GM04503 (cell line): Measurements from ENCODE around the gene P2RX6.
A peak's percentile ranks its signal among the peaks of the same experiment; 100 is the strongest.
"Not testable (repeated sequence)": the region's sequence is repeated elsewhere in the genome, so short reads cannot be mapped to it uniquely, and the experiment has no call there.

Source experiments
- DNase-seq: peaks from one replicate; pipeline ENCODE4 v3.0.0-alpha.2; 2012; ENCODE audit warnings: low read depth

Gene P2RX6

DNA sequence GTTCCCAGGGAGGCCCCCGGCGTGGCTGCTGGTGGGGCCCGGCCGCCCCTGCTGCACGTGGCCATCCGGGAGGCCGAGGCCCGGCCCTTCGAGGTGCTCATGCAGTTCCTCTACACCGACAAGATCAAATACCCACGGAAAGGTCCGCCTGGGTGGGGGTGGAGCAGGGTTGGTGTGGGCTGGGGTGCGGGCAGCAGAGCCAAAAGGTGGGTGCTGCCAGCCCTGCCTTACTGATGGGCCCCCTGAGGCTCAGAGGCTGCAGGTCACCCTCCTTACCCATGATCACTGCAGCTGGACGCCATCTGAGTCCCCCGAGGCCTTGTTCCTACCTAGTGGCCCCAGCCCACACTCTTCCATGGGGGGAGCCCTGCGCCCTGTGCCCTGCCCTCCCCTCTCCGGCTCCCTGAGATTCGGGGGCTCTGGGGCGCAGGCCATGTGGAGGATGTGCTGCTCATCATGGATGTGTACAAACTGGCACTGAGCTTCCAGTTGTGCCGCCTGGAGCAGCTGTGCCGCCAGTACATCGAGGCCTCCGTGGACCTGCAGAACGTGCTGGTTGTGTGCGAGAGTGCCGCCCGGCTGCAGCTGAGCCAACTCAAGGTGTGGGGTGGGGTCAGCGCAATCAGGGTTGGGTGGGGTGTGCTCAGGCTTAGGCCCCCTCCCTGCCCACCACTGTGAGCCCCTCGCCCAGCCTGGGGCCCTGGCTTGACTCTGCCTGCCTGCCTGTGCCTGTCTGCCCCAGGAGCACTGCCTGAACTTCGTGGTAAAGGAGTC is 20.6 kb upstream of the P2RX6 start:
- DNase-seq, result no peak

DNA sequence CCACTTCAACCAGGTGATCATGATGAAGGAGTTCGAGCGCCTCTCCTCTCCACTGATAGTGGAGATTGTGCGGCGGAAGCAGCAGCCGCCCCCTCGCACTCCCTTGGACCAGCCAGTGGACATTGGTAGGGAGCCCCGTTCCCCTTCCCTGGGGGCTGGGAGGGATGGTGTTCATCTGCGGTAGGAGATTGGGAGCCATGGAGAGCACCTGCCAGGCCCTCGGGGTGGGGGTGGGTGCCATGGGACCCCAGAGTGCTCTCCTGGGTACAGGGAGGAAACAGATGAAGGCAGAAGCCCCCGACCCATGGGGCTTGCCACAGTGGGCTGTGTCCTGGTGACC is 20.1 kb upstream of the P2RX6 start:
- no peak for DNase-seq

DNA sequence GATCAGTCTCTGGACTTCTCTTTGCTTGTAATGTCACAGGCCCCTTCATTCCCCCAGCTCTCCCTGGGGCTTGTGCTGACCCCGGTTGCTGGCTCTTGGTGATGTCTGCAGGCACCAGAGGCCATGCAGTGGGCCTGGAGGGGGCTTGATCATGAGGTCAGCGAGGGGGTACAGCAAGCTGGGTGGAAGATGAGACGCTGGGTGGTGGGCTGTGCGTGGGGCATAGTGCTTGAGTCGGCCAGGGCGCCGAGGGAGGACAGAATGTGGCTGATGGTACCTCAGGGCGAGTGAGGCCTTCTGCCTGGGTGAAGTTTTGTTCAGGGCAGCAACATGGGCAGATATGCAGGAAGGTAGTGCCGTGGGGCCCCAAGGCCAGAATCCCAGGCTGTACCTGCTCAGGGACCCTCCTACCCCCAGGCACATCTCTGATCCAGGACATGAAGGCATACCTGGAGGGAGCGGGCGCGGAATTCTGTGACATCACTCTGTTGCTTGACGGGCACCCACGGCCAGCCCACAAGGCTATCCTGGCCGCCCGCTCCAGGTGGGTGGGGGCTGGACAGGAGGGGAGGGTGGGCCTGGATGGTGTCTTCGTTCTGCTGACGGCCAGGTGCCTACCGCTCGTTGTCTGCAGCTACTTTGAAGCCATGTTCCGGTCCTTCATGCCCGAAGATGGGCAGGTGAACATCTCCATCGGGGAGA is 19.5 kb upstream of the P2RX6 start:
- no peak for DNase-seq

DNA sequence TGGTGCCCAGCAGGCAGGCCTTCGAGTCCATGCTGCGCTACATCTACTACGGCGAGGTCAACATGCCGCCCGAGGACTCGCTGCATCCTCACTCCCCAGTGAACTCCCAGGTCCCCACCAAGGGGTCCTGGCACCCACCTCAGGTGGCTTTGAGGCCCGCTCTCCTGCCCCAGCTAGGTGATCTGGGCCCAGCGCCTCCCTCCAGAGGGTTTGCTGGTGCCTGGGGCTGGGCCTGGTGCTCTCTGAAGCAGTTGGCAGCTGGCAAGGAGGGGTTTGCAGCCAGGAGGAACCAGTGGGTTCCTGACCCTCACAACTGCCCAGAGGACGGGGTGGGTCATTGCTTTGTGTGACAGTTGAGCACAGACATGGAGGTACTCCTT is 18.9 kb upstream of the P2RX6 start:
- no peak for DNase-seq

DNA sequence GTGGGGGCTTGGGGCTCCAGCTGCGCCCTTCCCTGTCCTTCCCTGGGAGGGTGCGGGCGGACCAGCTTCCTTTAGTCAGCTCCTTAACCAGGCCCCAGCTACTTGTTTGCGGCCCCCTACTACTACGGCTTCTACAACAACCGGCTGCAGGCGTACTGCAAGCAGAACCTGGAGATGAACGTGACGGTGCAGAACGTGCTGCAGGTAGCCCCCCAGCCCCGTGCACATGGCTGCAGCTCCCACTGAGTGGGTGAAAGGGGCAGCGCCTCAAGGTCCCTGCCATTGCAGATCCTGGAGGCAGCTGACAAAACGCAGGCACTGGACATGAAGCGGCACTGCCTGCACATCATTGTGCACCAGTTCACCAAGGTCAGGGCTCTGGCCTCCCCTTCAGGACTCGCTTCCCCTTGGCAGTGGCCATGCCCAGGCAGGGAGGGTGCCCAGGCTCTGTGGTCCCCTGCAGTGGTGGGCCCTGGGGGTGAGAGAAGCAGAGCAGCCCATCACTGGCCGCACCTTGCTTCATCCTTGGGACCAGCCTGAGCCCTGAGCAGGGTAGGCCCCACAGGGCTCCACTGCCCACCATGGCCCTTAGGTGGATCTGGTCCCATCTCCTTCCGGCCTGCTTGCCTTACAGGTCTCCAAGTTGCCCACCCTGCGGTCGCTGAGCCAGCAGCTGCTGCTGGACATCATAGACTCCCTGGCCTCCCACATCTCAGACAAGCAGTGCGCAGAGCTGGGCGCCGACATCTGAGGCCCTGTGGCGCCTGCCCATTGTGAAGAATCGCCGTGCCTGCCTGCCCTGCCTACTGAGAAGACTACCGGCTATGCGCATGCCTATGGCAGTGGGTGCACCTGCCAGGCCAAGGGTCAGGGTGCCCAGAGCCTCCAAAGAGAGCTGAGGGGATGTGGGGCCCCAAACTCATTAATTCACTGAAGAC is 18.1 kb upstream of the P2RX6 start:
- DNase-seq, result no peak

DNA sequence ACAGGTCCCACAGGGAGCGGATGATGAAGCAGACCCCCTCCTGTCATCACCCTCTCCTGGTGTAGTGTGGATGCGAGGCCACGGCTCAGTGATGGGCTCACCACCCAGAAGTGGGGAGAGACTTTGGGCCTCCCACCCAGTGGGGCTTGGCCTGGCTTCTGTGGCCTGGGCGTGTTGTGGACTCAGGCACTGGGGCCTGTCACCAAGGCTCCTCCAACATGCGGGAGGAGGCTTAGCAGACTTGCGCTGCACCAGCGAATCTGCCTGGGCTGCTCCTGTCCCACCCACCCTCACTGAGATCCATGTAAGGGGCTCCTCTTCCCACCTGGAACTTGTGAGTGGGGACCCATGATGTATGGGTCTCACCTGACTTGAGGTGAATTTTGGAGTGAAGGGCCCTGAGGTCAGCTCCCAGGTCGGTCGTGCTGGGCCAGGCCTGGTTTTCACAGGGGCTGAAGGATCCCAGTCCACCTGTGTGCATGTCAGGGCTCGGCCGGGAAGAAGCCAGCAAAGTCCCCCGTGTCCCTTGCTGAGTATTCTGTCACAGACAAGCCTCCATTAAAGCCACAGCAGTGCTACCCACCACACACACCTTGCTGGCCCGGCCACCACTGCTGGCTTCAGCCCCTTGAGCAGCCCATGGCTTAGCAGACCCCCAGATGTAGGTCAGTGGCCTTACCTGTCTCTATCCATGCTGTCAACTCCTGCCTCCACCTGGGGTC is 17.3 kb upstream of the P2RX6 start:
- DNase-seq, result no peak

DNA sequence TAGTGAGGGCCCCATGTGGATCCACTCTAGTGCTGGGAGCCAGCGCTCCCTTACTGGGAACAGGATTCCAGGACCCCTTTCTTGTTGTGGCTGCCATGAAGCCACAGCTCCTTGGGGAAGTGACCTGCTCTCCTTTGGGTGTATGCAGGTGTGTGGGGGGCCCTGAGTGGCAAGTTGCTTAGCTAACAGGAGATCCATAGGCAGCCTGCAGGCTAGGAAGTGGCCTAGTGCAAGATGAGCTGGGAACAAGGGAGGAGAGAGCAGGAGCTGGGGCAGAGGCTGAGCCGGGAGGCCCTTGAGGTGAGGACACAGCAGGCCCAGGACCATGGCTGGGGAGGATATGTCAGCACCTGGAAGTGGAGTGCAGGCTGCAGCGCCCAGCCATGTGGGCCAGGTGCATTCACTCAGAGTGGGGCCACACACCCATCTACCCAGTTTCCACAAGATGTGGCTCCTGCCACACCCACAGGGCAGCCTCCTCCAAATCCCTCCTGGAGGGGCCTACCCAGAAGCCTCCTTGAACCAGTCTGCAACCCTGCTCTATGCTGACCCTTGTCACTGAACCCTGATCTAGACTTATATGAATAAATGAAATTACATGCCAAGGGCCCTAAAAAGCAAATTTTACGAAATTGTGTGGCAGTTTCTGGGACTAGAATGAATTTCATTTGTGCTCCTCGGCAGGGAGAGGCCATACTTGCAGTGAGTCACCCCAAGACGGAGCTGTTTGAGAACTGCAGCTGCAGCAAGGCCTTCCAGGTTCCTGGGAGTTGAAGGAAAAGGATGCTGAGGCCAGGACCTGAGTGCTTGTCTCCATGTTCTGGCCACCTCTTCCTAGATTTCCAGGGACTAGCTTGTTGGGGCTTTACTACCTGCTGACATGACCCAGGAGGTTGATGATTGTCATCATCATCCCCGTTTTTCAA is 16.3 kb upstream of the P2RX6 start:
- DNase-seq, result no peak

DNA sequence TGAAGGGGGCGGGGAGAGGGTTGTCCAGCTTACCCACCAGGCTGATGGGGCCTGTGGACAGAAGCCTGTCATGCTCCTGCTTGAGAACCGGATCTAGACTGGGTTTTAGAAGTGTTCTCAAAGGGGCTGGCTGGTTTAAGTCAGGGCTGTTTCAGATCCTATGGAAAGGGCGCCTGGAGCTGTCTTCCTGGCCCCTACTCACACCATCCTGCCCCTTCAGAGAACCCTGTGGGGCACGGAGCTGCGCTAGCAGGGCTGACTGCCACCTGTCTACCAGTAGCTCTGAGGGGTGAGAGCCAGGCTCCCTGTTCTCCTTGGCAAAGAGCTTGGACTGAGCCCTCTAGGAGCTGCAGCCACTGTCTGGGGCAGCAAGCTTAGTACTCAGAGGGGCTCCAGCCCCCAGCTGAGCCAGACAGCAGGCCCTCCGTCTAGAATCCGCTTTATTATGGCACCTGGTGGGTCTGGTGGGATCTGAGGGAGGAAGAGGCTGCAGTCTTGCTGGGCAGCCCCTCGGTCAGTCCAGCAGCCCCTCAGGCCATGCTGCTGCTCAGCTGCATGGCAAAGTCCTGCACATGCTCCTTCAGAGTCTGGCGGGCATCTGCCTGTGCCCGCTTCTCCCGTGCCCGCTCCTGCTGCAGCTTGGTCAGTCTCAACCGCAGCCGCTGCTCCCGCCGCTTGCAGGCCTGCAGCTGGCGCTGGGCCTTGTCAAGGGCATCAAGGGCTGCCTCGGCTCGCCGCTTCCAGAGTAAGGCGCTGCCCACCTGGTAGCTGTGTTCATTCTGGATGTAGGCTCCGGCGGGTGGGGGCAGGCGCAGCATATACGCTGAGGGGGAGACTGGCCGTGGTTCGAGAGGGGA is 15.4 kb upstream of the P2RX6 start:
- DNase-seq, result no peak

DNA sequence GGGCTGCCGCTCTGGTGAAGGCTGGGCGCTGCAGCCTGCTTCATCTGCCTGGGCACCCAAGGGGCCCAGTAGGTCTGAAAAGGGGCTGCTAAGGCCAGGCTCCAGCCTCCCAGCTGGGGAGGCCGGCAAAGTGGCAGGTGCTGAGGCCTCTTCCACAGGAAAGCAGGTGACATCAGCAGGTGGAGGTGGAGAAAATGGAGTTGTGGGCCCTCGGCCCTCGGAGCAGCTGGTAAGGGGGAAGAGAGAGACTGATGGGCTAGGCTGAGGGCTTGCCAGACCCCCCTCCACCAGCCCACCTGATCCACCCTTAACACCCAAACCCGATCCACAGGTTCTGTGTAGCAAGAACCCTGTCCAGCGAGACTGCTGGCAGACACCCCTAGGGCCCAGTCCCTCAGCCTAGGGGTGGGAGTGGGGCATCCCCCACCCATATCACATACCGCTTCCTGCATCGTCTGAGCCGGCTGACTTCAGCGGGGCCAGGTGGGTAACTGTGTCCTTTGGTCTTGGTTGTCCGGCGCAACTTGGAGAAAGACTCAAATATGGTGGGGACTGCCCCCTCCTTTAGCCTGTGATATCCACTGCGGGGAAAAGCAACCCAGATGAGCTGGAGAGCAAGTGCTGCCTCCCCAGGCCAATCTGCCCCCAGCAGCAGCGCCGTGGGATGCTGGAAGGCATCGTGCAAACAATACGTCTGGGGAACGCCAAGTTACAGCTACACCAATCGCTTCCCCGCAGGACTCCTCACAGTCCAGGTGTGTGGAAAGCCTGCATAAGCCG is 14.6 kb upstream of the P2RX6 start:
- no peak for DNase-seq

DNA sequence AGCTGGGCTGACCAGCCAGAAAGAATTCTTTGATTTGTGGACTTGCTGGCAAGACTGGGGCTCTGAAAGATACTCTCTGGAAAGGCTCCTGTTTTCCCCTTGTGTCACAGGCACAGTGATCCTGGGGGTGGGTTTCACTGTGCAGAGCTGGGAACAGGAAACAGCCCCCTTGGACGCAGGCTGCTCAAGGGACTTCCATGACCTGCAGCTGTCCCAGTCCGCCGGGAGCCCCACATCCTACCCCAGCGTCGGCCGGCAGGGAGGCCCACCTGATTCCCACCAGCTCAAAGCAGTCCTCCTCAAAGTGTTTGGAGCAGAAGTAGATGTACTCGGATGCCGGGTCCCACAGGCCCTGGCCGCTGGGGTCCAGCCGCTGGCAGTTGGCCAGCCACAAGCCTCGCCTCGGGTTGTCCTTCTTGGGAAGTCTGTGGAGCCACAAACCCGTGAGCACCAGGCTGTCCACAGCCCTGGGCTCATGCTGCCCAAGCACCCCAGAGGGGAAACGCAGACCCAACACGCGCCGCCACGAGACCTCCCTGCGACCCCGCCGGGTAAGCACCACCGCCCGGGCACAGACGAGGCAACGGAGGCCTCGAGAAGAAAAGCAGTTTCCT is 13.9 kb upstream of the P2RX6 start:
- no peak for DNase-seq

DNA sequence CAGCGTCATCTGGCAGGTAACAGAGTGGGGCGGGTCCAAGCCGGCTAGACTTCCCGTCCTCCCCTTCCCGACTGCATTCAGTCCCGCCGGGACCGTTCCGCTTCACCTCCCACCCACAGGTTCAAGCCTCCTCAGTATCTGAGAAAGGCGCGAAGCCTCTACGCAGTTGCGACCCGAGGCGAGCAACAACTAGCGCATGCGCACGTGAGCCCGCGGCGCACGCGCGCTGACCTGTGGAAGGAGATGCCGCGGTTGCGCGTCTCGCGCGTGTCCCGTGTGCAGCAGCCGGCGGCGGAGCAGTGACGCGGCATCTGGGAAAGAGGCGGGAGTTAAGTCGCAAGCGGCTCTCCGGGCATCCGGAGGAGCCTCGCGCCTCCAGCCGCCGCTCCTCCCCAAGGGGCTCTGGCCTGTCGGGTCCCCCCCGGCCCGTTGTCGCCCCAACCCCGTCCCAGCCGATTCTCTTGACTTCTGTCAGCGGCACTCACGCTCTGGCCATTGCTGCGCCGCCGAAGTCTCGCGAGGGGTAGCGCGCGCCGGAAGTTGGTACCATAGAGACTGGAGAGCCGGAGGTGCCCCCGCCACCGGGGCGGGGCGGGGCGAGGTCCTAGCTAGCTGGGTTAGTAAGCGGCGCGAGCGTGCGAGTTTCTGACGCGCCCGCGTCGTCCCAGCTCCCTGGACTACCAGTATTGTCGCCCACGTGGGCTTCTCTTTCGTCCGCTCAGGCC is 13.2 kb upstream of the P2RX6 start, which contains the start of gene THAP7:
TSS of gene THAP7 (minus strand) at position 518 of the 725 bp plus-strand sequence. CDS start at position 311, 207 bp downstream.
- peak; percentile 63 for DNase-seq

DNA sequence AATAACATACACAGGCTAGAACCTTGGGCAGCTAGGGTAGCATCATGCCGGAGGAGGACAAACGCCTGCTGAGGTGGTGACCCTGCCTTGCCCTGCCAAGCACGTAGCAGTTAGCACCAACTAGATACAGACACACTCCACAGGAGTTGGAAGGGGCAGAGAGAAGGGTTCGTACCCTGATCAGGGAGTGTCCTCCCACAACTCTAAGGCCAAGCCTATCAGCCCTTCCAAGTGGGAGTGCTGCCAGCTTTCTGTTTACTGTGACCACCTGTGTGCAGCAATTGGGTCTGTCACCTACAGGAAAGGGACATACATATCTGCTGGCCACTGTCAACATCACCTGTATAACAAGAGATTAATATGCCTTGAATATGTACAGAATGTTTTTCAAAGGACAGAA is 11.2 kb upstream of the P2RX6 start:
- no peak for DNase-seq

DNA sequence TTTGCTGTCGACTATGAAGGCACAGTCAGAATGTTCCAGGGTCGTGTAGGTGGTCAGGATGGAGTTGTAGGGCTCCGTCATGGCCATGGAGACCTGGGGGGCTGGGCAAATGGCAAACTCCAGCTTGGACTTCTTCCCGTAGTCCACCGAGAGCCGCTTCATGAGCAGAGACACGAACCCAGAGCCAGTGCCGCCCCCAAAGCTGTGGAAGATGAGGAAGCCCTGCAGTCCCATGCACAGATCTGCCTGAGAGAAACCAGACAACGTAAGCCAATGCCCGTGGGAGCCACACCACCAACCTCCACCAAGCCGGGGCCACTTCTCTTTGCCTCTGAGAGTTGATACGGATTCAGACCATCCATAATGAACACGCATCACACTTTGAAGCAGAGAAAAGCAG is 5.8 kb upstream of the P2RX6 start:
- DNase-seq, result not testable (repeated sequence)

DNA sequence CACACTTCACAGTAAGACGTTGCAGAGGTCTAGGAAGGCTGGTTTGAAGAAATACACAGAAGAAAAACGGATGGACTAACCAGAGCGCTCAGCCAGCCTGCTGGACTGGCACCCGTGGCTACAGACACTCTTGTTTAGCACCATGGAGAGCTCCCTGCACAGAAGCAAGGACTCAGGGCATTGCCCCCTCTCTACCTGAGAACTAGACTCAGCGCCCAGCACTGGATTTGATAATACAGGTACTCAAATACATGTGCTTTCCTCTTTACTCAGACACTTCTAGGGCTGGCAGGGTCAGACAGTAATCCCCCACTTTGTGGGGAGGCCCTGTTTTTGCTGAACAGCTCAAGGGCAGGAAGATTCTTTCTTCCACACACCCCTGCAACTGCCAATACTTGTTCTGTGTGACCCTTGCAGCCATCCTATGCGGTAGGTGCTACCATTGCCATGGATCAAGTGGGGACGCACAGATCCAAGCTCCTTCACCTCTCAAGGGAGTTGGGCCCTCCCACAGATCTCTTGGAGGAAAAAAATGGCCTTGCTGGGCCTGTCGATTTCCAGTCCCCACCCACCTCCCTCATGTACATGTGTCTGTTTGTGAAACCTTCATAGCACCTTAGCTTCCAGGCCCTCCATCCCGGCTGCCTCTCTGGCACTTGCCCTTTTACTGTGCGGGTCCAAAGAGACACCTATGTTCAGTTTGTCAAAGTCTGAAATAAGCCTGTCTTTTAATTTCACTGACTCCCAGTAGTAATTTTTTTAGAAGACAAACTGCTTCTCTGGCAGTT is 5.1 kb upstream of the P2RX6 start:
- DNase-seq, result no peak

DNA sequence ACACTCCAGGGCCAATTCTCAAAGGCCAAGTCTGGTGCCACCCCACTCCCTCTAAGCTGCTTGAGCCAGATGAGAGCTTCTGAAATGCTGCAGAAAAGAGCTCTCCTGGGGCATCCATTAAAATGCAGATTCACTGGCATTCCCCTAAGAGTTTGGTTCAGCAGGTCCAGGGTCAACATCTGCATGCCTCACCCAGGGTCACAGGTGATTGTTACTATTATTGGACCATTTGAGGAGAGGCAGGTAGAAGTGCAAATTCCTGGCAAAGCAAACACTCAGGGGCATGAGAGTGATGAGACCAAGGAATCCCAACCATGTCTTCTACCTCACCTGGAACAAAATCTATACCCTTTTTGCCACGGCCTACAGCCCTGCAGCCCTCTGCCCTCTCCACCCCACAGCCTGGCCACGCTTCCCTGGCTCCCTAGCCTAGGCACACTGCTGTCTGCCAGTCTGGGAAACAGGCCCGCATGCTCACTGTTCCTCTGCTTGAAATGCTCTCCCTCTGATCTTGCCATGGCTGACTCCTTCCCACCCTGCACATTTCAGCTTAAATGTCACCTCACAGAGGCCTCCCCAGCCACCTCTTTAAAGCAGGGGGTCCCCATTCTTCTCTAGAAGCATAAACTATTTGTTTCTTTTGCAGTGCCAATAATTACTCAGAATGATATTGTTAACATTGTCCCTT is 4.4 kb upstream of the P2RX6 start:
- DNase-seq, result no peak
